Stimulated activated CD4-positive, alpha-beta T cell treated with anti-CD3 and anti-CD28 coated beads, Interleukin-12 subunit alpha, Interleukin-12 subunit beta, amount 100 ng/mL, for 24 hours (primary cell): Measurements from ENCODE around the gene CYB561D2.
"Not testable (repeated sequence)": the region's sequence is repeated elsewhere in the genome, so short reads cannot be mapped to it uniquely, and the experiment has no call there.

ENCODE experiments used
- DNase-seq, 2 experiments: peaks; one replicate each; pipeline ENCODE4 v3.0.0-alpha.2; 2020; ENCODE audit warnings: low read depth in 2 of 2

CYB561D2 gene

GRCh38 chr3:50350527-50351322 is at the start of gene CYB561D2, which contains the start of gene NPRL2:
Gene CYB561D2 (plus strand): TSS chr3:50350862. CDS start chr3:50351434, 572 bp downstream.
Gene NPRL2 (minus strand): TSS chr3:50350775. CDS start chr3:50350652, 123 bp downstream.
- peak; percentile 98 to 99 for DNase-seq

DNA sequence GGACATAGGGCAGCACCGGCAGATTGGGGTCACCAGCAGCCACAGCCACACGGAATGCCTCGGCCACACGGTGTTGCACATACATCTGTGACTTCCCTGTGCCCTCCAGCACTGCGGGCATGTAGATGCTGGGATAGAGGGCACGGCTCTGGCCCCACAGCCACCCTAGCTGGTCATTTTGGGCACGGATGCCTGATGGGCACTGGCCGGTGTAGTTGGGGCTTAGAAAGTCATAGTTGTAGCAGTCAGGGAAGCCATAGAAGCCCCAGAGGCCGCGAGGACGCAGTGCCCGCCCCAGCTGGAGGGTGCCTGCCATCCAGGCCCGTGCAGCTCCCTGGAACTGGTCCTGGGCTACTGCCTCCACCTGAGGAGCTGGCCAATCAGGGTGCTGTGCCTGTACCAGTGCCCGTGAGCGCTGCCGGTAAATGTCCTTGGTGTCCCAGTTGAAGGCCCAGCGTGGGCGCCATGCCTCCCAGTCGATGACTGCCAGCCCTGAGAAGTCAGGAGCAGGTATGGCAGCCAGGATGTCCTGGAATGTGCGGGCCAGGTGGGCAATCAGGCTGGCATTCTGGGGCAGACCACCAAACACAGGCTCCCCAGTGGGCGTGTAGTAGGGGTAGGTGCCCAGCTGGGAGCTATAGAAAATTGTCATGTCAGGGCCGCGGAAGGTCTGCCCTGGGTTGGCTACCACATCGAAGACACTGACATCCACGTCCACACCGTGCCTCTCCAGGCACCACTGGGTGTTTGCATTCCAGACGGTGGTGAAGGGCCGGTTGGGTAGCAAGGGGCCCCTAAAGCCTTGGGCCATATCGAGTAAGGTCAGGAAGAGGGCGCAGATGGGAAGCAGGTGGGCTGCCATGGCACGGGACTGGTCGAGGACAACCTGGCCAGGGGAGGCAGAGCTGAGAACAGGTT is 48.3 kb upstream of the CYB561D2 start:
- no peak for DNase-seq

- no peak for DNase-seq
These were observed 47.4 kb upstream of the CYB561D2 start, which contains the start of gene HYAL1 for GRCh38 chr3:50303013-50303815. Gene HYAL1 (minus strand): TSS chr3:50303574. CDS start chr3:50302956, 618 bp downstream.

GRCh38 chr3:50304601-50305000 is 46.1 kb upstream of the CYB561D2 start:
- DNase-seq, result no peak

DNA sequence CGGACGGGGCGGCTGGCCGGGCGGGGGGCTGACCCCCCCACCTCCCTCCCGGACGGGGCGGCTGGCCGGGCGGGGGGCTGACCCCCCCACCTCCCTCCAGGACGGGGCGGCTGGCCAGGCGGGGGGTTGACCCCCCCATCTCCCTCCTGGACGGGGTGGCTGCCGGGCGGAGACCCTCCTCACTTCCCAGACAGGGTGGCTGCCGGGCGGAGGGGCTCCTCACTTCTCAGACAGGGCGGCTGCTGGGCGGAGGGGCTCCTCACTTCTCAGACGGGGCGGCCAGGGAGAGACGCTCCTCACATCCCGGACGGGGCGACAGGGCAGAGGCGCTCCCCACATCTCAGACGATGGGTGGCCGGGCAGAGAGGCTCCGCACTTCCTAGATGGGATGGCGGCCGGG is 38.6 kb upstream of the CYB561D2 start:
- DNase-seq, result not testable (repeated sequence)

DNA sequence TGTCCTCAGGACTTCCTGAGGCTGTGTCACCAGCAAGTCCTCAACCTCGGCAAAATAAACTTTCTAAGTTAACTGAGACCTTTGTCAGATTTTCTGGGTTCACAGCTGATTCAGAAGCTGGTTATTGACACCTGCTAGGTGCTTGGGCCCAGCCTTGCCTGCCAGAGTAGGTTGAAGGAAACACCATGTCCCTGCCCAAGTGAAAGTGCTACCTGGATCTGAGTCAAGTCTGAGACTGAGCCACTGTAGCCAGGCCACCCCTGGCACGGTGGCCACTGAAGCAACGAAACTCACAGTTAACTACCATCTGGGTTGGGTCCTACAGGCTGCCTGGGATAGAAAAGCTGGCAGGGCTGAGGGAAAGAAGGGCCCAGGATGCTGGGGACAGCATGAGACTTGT is 36.3 kb upstream of the CYB561D2 start:
- no peak for DNase-seq

DNA sequence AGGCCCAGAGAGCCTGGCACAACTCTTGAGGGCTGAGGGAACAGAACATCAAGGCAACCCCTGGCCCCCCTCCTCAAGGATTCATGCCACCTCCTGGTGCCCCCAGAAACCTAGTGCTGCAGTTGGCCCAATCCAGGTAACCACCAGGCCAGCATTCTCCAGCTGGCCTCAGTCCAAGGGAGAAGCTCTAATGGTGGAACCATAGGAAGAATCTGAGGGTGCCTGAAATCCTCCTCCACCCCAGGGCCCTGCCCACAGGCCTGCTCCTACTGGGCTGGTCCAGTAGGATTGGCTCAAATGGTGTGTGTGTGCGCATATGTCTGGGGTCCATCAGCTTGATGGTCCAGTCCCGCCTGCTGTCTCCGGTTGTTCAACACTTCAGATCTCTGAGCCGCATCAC is 35.8 kb upstream of the CYB561D2 start:
- DNase-seq, result no peak

DNA sequence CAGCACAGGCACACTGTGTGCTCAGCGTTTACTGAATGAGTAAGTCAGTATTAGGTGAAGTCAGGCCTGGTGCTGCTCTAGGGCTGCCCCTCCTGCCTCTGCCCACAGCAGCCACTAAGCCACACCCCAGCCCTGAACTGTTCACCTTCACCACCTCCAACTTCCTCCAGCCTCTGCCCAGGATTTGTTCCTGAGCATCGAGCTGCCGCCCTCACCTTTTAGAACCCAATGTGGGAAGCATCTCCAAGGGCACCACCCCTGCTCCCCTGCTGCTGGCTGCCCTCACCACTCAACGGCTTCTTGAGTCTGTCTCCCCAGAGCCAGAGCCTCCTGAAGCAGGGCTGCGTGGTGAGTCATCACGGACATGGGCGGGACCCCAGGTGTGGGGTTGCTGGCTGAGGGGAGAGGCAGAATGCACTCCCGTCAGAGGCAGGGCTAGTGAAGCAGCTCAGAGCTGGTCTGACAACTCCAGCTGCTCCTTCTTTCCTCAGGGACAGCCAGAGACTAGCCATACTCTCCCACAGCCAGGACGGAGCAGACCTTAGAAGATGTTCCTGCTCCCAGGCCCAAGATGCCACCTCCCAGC is 33.9 kb upstream of the CYB561D2 start:
- no peak for DNase-seq

DNA sequence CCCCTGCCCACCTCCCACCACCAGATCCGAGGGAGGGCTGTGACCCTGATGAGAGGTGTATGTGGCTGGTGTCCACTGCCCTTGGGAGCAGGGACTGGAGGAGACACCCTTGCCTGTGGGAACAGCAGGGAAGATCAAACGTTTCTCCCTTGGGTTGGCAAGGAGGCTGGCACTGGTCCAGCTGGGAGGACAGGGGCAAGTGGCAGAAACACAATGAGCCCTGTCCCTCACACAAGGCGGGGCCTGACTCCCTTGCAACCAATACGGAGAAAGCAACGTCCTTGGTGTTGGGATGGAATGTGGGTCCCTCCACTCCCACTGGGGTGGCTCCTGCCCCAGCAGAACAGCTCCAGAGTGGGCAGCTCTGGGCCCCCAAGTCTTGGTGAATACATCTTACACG is 33.4 kb upstream of the CYB561D2 start:
- DNase-seq, result no peak

DNA sequence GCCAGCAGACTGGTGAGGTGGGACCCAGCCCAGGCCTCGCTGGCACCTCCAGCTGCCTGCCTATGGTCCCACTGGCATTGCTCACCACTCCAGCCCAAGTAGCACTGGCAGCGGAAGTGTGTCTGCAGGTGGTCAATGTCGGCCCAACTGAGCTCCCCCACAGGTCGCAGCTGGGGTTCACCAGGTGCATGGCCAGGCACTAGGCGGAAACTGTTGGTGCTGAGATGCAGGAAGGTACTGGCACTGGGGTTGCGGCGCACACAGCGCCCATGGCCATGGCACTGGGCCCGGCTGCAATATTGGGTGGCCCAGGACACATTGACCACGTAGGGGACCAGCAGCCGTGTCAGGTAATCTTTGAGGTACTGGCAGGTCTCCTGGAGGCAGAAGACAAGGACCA is 32.5 kb upstream of the CYB561D2 start:
- DNase-seq, result no peak

GRCh38 chr3:50318615-50319014 is 32.0 kb upstream of the CYB561D2 start:
- DNase-seq, result no peak

DNA sequence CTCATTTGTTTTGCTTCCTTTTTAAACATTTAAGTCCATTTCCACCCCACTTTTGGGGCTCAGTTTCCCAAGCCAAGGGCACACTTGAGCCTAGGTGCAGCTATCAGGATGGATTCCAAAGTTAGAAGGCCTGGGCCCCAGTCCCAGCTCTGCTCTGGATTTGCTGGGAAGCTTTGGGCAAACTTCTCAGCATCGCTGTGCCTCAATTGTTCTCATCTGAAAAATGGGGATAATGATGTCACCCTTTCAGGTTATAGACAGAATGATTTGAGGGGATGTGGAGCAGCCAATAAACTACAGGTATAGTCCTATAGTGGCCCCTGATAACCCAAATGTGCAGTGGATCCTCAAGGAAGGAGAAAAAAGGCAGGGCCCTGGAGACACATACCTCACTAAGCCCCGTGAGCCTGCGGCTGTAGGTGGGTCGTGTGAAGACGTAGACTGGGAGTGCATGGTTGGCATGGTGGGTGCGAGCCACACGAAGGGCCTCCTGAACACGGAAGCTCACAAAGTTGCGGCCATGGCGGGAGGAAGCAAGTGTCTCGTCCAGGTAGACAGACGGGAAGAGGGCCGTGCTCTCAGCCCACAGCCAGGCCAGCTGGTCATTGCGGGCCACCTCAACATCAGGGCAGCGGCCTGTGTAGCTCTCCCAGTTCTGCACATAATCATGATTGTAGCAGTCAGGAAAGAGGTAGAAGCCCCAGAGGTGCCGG is 31.3 kb upstream of the CYB561D2 start:
- DNase-seq, result no peak

GRCh38 chr3:50319894-50320625 is 30.6 kb upstream of the CYB561D2 start:
- DNase-seq, result no peak

DNA sequence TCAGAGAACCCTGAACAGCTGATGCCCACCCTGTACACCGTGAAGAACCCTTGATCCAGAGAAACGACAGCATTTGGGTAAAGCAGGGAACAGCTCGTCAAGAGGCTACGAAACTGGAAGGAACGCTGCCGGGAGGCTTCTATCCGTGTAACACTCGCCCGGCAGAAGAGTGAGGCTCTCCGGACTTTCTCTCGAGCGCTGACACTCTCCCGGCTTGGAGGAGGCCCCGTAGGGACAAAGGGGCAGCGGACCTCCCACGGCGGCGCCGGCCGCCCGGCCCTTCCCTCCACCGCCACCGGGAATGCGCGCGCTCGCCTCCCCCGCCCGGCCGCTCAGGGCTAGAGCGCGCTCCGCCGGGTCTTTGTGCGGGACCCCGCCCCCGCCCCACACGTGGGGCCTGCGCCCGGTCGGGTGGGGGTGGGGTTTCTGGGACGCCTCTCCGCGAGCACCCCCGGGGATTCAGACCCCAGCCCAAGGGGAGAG is 29.8 kb upstream of the CYB561D2 start:
- peak in 1 of 2 experiments; percentile 41 for DNase-seq

GRCh38 chr3:50321336-50322114 is 29.1 kb upstream of the CYB561D2 start:
- peak; percentile 65 to 82 for DNase-seq

DNA sequence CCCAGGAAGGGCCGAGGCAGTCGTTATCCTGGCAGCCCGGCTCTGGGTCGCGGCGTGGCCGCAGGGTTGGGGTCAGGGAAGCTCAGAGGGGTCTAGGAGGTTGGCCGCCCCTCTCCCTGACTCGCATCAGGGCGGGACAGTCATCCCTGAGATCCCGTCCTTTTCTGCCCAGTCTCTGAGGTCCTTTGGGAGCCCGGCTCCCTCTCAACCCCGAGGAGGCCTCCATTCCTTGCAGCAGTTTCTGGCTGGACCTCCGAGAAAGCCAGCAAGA is 28.6 kb upstream of the CYB561D2 start:
- DNase-seq, result no peak

GRCh38 chr3:50322386-50323091 is 28.1 kb upstream of the CYB561D2 start, which contains the start of gene HYAL2:
Gene HYAL2 (minus strand): TSS chr3:50322745. CDS start chr3:50320489, 2,256 bp downstream.
- DNase-seq, result no peak

GRCh38 chr3:50323092-50323600 is 27.5 kb upstream of the CYB561D2 start:
- DNase-seq, result no peak
